Suprapubic skin (tissue), 4 donors: ENCODE data around the gene MFNG. TPM values are rescaled to one million over a fixed set of nuclear protein-coding genes. Genes with fewer than 3 reads are reported as not detected.

Experiments used
- DNase-seq, 2 donors: peaks; one replicate each; pipeline ENCODE4 v3.0.0-alpha.2; 2019; ENCODE audit warnings: low spot score in 2 of 2
- H3K27ac ChIP-seq: fragments of 200-600 bp; sonication (generic); one replicate; pipeline ENCODE4 v1.5.1; 2019
- H3K27me3 ChIP-seq: fragments of 200-600 bp; sonication (generic); one replicate; pipeline ENCODE4 v1.5.1; 2019
- H3K36me3 ChIP-seq: fragments of 200-600 bp; sonication (generic); one replicate; pipeline ENCODE4 v1.5.1; 2019
- H3K4me1 ChIP-seq: fragments of 200-600 bp; sonication (generic); one replicate; pipeline ENCODE4 v1.5.1; 2019
- H3K4me3 ChIP-seq: fragments of 200-600 bp; sonication (generic); one replicate; pipeline ENCODE4 v1.5.1; 2019; ENCODE audit warnings: mild to moderate bottlenecking
- H3K9me3 ChIP-seq: fragments of 200-600 bp; sonication (generic); one replicate; pipeline ENCODE4 v1.5.1; 2019
- EP300 ChIP-seq: sonication (generic); formaldehyde crosslinking; IDR thresholded peaks from one replicate; pipeline ENCODE4 v1.6.1; 2017; ENCODE audit warnings: antibody characterized with exemption
- POLR2A ChIP-seq, 2 donors: fragments of 450-650 bp; IDR thresholded peaks; one replicate each; pipeline ENCODE4 v1.6.1; 2017; ENCODE audit warnings: antibody characterized with exemption in 2 of 2, mild to moderate bottlenecking in 2 of 2, moderate library complexity in 2 of 2
- POLR2AphosphoS5 ChIP-seq, 3 donors: sonication (generic); formaldehyde crosslinking; IDR thresholded peaks; one replicate each; pipeline ENCODE4 v1.6.1; 2017; ENCODE audit warnings: antibody characterized with exemption in 3 of 3
- WGBS: methylation state at CpG from one replicate; pipeline ENCODE4 v1.1.5; 2018; 5-methylcytosine and 5-hydroxymethylcytosine counted together
- total RNA-seq, 4 donors: library from RNA; depleted of rRNA; stranded (reverse); fragments of >200 nt; gene quantifications; one replicate each; pipeline ENCODE4 v1.1.0, GENCODE V29; 2016
- TF ChIP-seq, protein P1 (sequence below), 2 donors: fragments of 200-600 bp in 1 of 2; fragments of 450-650 bp in 1 of 2; sonication (generic) in 1 of 2; IDR thresholded peaks; one replicate each; pipeline ENCODE4 v1.5.1; 2016 to 2019; ENCODE audit warnings: antibody characterized with exemption in 2 of 2, mild to moderate bottlenecking in 1 of 2, moderate library complexity in 1 of 2

Gene MFNG
- total RNA-seq, 4 donors from 2014 or later = 3.5 to 8.6 (median 4.9) TPM

GRCh38 chr22:37456346-37456745 lies 29.8 kb downstream of the MFNG start:
- H3K4me3 ChIP-seq = no peak overlapping the region
- H3K9me3 ChIP-seq = no peaks in the 10 kb centered on the region
- H3K27me3 ChIP-seq = peaks cover 50% of the 10 kb centered on the region
- H3K27ac ChIP-seq = no peak overlapping the region
- H3K36me3 ChIP-seq = no peaks in the 10 kb centered on the region
- 73% methylated on average over 17 of the region's 17 CpGs for WGBS
- TF ChIP-seq, protein P1, sequence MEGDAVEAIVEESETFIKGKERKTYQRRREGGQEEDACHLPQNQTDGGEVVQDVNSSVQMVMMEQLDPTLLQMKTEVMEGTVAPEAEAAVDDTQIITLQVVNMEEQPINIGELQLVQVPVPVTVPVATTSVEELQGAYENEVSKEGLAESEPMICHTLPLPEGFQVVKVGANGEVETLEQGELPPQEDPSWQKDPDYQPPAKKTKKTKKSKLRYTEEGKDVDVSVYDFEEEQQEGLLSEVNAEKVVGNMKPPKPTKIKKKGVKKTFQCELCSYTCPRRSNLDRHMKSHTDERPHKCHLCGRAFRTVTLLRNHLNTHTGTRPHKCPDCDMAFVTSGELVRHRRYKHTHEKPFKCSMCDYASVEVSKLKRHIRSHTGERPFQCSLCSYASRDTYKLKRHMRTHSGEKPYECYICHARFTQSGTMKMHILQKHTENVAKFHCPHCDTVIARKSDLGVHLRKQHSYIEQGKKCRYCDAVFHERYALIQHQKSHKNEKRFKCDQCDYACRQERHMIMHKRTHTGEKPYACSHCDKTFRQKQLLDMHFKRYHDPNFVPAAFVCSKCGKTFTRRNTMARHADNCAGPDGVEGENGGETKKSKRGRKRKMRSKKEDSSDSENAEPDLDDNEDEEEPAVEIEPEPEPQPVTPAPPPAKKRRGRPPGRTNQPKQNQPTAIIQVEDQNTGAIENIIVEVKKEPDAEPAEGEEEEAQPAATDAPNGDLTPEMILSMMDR (IDR thresholded peaks at IDR 0.05) = no peak
- no peak for TF ChIP-seq POLR2AphosphoS5 (IDR thresholded peaks at IDR 0.05)
- TF ChIP-seq POLR2A (IDR thresholded peaks at IDR 0.05) = no peak
- TF ChIP-seq EP300 = no peak
- H3K4me1 ChIP-seq = no peaks in the 10 kb centered on the region
- no peak for DNase-seq

GRCh38 chr22:37455896-37456295 lies 30.3 kb downstream of the MFNG start:
- Histone ChIP-seq H3K27ac (no peak overlapping the region), H3K27me3 (peaks cover 50% of the 10 kb centered on the region), H3K4me3 (no peak overlapping the region), H3K36me3 (no peaks in the 10 kb centered on the region), H3K9me3 (no peaks in the 10 kb centered on the region), H3K4me1 (no peaks in the 10 kb centered on the region)
- TF ChIP-seq EP300 = no peak
- TF ChIP-seq, protein P1 (IDR thresholded peaks at IDR 0.05) = no peak
- no peak for TF ChIP-seq POLR2AphosphoS5 (IDR thresholded peaks at IDR 0.05)
- TF ChIP-seq POLR2A (IDR thresholded peaks at IDR 0.05) = no peak
- 77% methylated on average over 12 of the region's 14 CpGs for WGBS
- no peak for DNase-seq

GRCh38 chr22:37454857-37455686 lies 31.1 kb downstream of the MFNG start:
- Histone ChIP-seq H3K36me3 (no peaks in the 10 kb centered on the region), H3K9me3 (no peaks in the 10 kb centered on the region), H3K27ac (no peak overlapping the region), H3K27me3 (peaks cover 58% of the 10 kb centered on the region), H3K4me3 (no peak overlapping the region), H3K4me1 (no peaks in the 10 kb centered on the region)
- 51% methylated on average over 20 of the region's 21 CpGs for WGBS
- no peak for DNase-seq
- TF ChIP-seq POLR2AphosphoS5 (IDR thresholded peaks at IDR 0.05) (no peak), EP300 (no peak), POLR2A (IDR thresholded peaks at IDR 0.05) (no peak)
- TF ChIP-seq, protein P1 (IDR thresholded peaks at IDR 0.05) = no peak

DNA sequence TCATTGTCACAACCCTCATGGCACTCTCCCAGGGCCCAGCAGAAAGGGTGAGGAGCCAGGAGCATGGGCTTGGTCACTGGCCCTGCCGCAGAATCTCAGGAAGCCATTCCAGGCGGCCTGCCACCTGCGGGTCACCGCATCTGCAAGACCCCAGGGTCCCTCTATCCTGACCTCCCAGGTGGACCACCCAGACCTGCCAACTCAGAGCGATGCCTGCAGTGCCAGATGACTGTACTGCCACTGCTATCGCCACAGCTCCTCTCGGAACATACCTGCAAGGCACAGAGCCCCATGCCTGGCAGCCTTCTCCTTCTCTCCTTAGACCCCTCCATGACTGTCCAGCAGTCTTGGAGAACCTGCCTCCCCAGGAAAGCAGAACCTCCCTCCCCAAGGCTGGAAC lies 32.5 kb downstream of the MFNG start:
- H3K27me3 ChIP-seq = peaks cover 67% of the 10 kb centered on the region
- H3K27ac ChIP-seq = no peak overlapping the region
- H3K4me3 ChIP-seq = no peak overlapping the region
- 86% methylated on average over 4 of the region's 7 CpGs for WGBS
- DNase-seq = no peak
- H3K36me3 ChIP-seq = no peaks in the 10 kb centered on the region
- peaks cover 1% of the 10 kb centered on the region for H3K4me1 ChIP-seq
- no peak for TF ChIP-seq EP300
- TF ChIP-seq, protein P1 (IDR thresholded peaks at IDR 0.05) = no peak
- TF ChIP-seq POLR2A (IDR thresholded peaks at IDR 0.05) = no peak
- TF ChIP-seq POLR2AphosphoS5 (IDR thresholded peaks at IDR 0.05) = no peak
- no peaks in the 10 kb centered on the region for H3K9me3 ChIP-seq

DNA sequence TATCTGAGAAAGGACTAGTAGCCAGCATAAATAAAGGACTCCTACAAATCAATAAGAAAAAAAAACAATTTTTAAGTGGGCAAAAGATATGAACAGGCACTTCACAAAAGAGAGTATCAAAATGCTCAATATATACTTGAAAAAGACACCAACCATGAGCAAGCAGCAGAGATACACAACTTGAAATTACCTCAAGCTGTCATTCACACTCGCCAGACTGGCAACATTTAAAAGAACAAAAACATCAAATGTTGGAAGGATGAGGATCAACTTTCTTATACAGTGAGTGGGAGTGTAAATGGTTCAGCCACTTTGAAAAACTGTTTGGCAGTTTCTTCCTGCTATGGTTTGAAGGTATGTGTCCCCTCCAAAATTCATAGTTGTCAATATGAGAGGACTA lies 35.0 kb downstream of the MFNG start:
- 46% methylated on average over 1 of the region's 1 CpG for WGBS
- H3K27ac ChIP-seq = no peak overlapping the region
- DNase-seq = no peak

More for the DNA sequence above, 35.0 kb downstream of the MFNG start:
- Histone ChIP-seq H3K9me3 (no peaks in the 10 kb centered on the region), H3K4me1 (peaks cover 5% of the 10 kb centered on the region), H3K27me3 (peaks cover 73% of the 10 kb centered on the region), H3K36me3 (no peaks in the 10 kb centered on the region), H3K4me3 (no peak overlapping the region)
- TF ChIP-seq POLR2A (IDR thresholded peaks at IDR 0.05) (no peak), EP300 (no peak)
